Astrocyte (in vitro differentiated cells and primary cell): ENCODE measurements around the gene BRMS1. TPM values are rescaled to one million over a fixed set of nuclear protein-coding genes. Genes with fewer than 3 reads are reported as not detected.

Experiments used
- DNase-seq: peaks from one replicate; pipeline ENCODE4 v3.0.0-alpha.2; 2010; ENCODE audit warnings: low read depth
- FAIRE-seq: peaks from 2 replicates; lab custom pipeline; 2011; peaks lifted over from hg19 to GRCh38; lab: Jason Lieb, UNC
- H2AFZ ChIP-seq: 2 replicates; pipeline ENCODE4 v1.6.0; 2012; ENCODE audit warnings: low read depth, low read length, inconsistent platforms
- H3K27ac ChIP-seq: 2 replicates; pipeline ENCODE4 v1.5.1; 2011; ENCODE audit warnings: low read depth, low read length, inconsistent platforms
- H3K27me3 ChIP-seq: 2 replicates; pipeline ENCODE4 v1.6.0; 2011; ENCODE audit warnings: low read length, inconsistent platforms; ENCODE audit not compliant: insufficient read depth
- H3K36me3 ChIP-seq: 2 replicates; pipeline ENCODE4 v1.5.1; 2011; ENCODE audit warnings: low read length, inconsistent platforms; ENCODE audit not compliant: insufficient read depth
- H3K4me1 ChIP-seq: 2 replicates; pipeline ENCODE4 v1.5.1; 2011; ENCODE audit warnings: low read length, inconsistent platforms; ENCODE audit not compliant: insufficient read depth
- H3K4me2 ChIP-seq: 2 replicates; pipeline ENCODE4 v1.6.0; 2012; ENCODE audit warnings: low read length, inconsistent platforms
- H3K4me3 ChIP-seq: 2 replicates; pipeline ENCODE4 v1.5.1; 2011; ENCODE audit warnings: low read depth, mild to moderate bottlenecking, low read length, inconsistent platforms; ENCODE audit not compliant: insufficient read depth
- H3K79me2 ChIP-seq: 2 replicates; pipeline ENCODE4 v1.6.0; 2012; ENCODE audit warnings: mild to moderate bottlenecking, low read length, inconsistent platforms; ENCODE audit not compliant: insufficient read depth
- H3K9ac ChIP-seq: 2 replicates; pipeline ENCODE4 v1.6.0; 2012; ENCODE audit warnings: mild to moderate bottlenecking, low read length, inconsistent platforms
- H3K9me3 ChIP-seq: 2 replicates; pipeline ENCODE4 v1.5.1; 2012; ENCODE audit warnings: low read depth, mild to moderate bottlenecking, low read length, inconsistent platforms; ENCODE audit not compliant: insufficient read depth
- H4K20me1 ChIP-seq: 2 replicates; pipeline ENCODE4 v1.6.0; 2012; ENCODE audit warnings: low read length, inconsistent platforms; ENCODE audit not compliant: insufficient read depth
- H3K27ac Mint-ChIP-seq: one replicate; pipeline ENCODE4 v1.8.0; 2021; ENCODE audit warnings: mild to moderate bottlenecking, mixed read lengths; ENCODE audit not compliant: unreplicated experiment
- H3K27me3 Mint-ChIP-seq: one replicate; pipeline ENCODE4 v1.8.0; 2021; ENCODE audit warnings: low read depth, mixed read lengths; ENCODE audit not compliant: unreplicated experiment
- H3K36me3 Mint-ChIP-seq: one replicate; pipeline ENCODE4 v1.8.0; 2021; ENCODE audit warnings: low read depth, mixed read lengths; ENCODE audit not compliant: unreplicated experiment
- H3K4me1 Mint-ChIP-seq: one replicate; pipeline ENCODE4 v1.8.0; 2021; ENCODE audit warnings: low read depth, mixed read lengths; ENCODE audit not compliant: unreplicated experiment
- H3K4me3 Mint-ChIP-seq: one replicate; pipeline ENCODE4 v1.8.0; 2021; ENCODE audit warnings: mild to moderate bottlenecking, moderate library complexity, mixed read lengths; ENCODE audit not compliant: unreplicated experiment
- H3K9me3 Mint-ChIP-seq: one replicate; pipeline ENCODE4 v1.8.0; 2021; ENCODE audit warnings: mild to moderate bottlenecking, mixed read lengths; ENCODE audit not compliant: unreplicated experiment
- CTCF ChIP-seq: IDR thresholded peaks from 2 replicates; pipeline ENCODE4 v1.5.1; 2011; ENCODE audit warnings: low read depth, mild to moderate bottlenecking, inconsistent platforms, low read length, moderate library complexity; ENCODE audit not compliant: insufficient read depth
- EZH2 ChIP-seq: IDR thresholded peaks from 2 replicates; pipeline ENCODE4 v1.6.1; 2012; ENCODE audit warnings: mild to moderate bottlenecking, low read length, inconsistent platforms; ENCODE audit not compliant: insufficient read depth
- total RNA-seq: library from RNA; stranded (reverse); gene quantifications from 2 replicates; pipeline ENCODE4 v1.2.1, GENCODE V29; 2021

The BRMS1 gene
- total RNA-seq, 1 donor from 2014 or later, result 47.8 TPM

- no peaks in the 10 kb centered on the region for H3K36me3 ChIP-seq
- no peak overlapping the region for H3K27ac ChIP-seq
- TF ChIP-seq EZH2 (no peak), CTCF (no peak)
- no peaks in the 10 kb centered on the region for H3K27me3 ChIP-seq
- H2AFZ ChIP-seq, result peak overlapping the region; percentile 100
- H3K79me2 ChIP-seq, result peaks cover 33% of the 10 kb centered on the region
- peak overlapping the region; percentile 84 for H3K9ac ChIP-seq
- FAIRE-seq, result no peak
- no peaks in the 10 kb centered on the region for H3K9me3 ChIP-seq
- H3K4me3 Mint-ChIP-seq, result peak overlapping the region; percentile 98
- peaks cover 27% of the 10 kb centered on the region for H4K20me1 ChIP-seq
- H3K4me1 Mint-ChIP-seq, result peaks cover 21% of the 10 kb centered on the region
- no peak for DNase-seq
- peaks cover 1% of the 10 kb centered on the region for H3K9me3 Mint-ChIP-seq
- H3K36me3 Mint-ChIP-seq, result peaks cover 1% of the 10 kb centered on the region
- no peak overlapping the region for H3K27ac Mint-ChIP-seq
- H3K4me3 ChIP-seq, result peak overlapping the region; percentile 81
- peaks cover 33% of the 10 kb centered on the region for H3K4me1 ChIP-seq
- peak overlapping the region; percentile 96 for H3K4me2 ChIP-seq
- no peaks in the 10 kb centered on the region for H3K27me3 Mint-ChIP-seq
These were observed 1.8 kb upstream of the BRMS1 start for GRCh38 chr11:66346476-66347424.

- peak overlapping the region; percentile 61 for H3K27ac ChIP-seq
- H3K27me3 ChIP-seq, result no peaks in the 10 kb centered on the region
- H3K79me2 ChIP-seq, result peaks cover 34% of the 10 kb centered on the region
- Mint-ChIP-seq H3K36me3 (peaks cover under 1% of the 10 kb centered on the region), H3K27me3 (no peaks in the 10 kb centered on the region), H3K9me3 (peaks cover 1% of the 10 kb centered on the region), H3K4me3 (peak overlapping the region; percentile 98), H3K4me1 (peaks cover 21% of the 10 kb centered on the region), H3K27ac (peak overlapping the region; percentile 97)
- H3K4me3 ChIP-seq, result peak overlapping the region; percentile 86
- H3K9me3 ChIP-seq, result no peaks in the 10 kb centered on the region
- peak overlapping the region; percentile 96 for H3K4me2 ChIP-seq
- DNase-seq (no peak), FAIRE-seq (no peak)
- H3K36me3 ChIP-seq, result peaks cover 3% of the 10 kb centered on the region
- peak overlapping the region; percentile 87 for H2AFZ ChIP-seq
- H3K4me1 ChIP-seq, result peaks cover 33% of the 10 kb centered on the region
- H4K20me1 ChIP-seq, result peaks cover 31% of the 10 kb centered on the region
- TF ChIP-seq CTCF (no peak), EZH2 (no peak)
- peak overlapping the region; percentile 90 for H3K9ac ChIP-seq
These were observed 379 bp upstream of the BRMS1 start for GRCh38 chr11:66345316-66345649.

- no peak overlapping the region for H3K27ac ChIP-seq
- peak overlapping the region; percentile 96 for H3K4me2 ChIP-seq
- peaks cover 38% of the 10 kb centered on the region for H3K4me1 ChIP-seq
- peaks cover 34% of the 10 kb centered on the region for H3K79me2 ChIP-seq
- FAIRE-seq, result no peak
- DNase-seq, result no peak
- peaks cover 28% of the 10 kb centered on the region for H3K4me1 Mint-ChIP-seq
- H3K36me3 ChIP-seq, result peaks cover 3% of the 10 kb centered on the region
- TF ChIP-seq EZH2 (no peak), CTCF (no peak)
- H3K27ac Mint-ChIP-seq, result no peak overlapping the region
- no peak overlapping the region for H3K9ac ChIP-seq
- H3K36me3 Mint-ChIP-seq, result peaks cover 7% of the 10 kb centered on the region
- H3K9me3 ChIP-seq, result no peaks in the 10 kb centered on the region
- no peaks in the 10 kb centered on the region for H3K27me3 Mint-ChIP-seq
- no peak overlapping the region for H2AFZ ChIP-seq
- H4K20me1 ChIP-seq, result peaks cover 31% of the 10 kb centered on the region
- H3K9me3 Mint-ChIP-seq, result peaks cover 1% of the 10 kb centered on the region
- no peaks in the 10 kb centered on the region for H3K27me3 ChIP-seq
- H3K4me3 ChIP-seq, result no peak overlapping the region
- peak overlapping the region; percentile 98 for H3K4me3 Mint-ChIP-seq
These were observed 1.7 kb downstream of the BRMS1 start for GRCh38 chr11:66343176-66343575.
